OCI-LY3 (cell line): Measurements from ENCODE around the gene LYSMD4.
"Not testable (repeated sequence)": the region's sequence is repeated elsewhere in the genome, so short reads cannot be mapped to it uniquely, and the experiment has no call there.

ENCODE experiments used
- H2AFZ ChIP-seq: fragments of 200-600, 300-600 bp; shearing (Covaris generic); 2 replicates; pipeline ENCODE4 v1.6.0; 2014; ENCODE audit warnings: antibody characterized with exemption, low read depth, low read length
- H3K27ac ChIP-seq: fragments of 200-600, 300-600 bp; sonication (generic); 2 replicates; pipeline ENCODE4 v1.5.1; 2014; ENCODE audit warnings: mild to moderate bottlenecking, low read length, moderate library complexity, mixed read lengths
- H3K27me3 ChIP-seq: fragments of 200-600, 300-600 bp; sonication (generic); 2 replicates; pipeline ENCODE4 v1.6.1; 2014; ENCODE audit warnings: low read depth, low read length, mixed read lengths
- H3K36me3 ChIP-seq: fragments of 200-600, 300-600 bp; sonication (generic); replicated peaks from 2 replicates; pipeline ENCODE3; 2014; ENCODE audit warnings: low read depth, low read length, mixed read lengths
- H3K4me1 ChIP-seq: fragments of 300-600, 200-600 bp; sonication (generic); 2 replicates; pipeline ENCODE4 v1.6.1; 2014; ENCODE audit warnings: low read length, mixed read lengths
- H3K4me2 ChIP-seq: fragments of 200-600, 300-600 bp; sonication (generic); 2 replicates; pipeline ENCODE4 v1.6.1; 2014; ENCODE audit warnings: low read length, mixed read lengths
- H3K4me3 ChIP-seq: fragments of 300-600, 200-600 bp; sonication (generic); 2 replicates; pipeline ENCODE4 v1.5.1; 2014; ENCODE audit warnings: antibody characterized with exemption, mild to moderate bottlenecking, low read length, moderate library complexity
- H3K79me2 ChIP-seq: fragments of 300-600, 200-600 bp; shearing (Covaris generic); 2 replicates; pipeline ENCODE4 v1.6.1; 2014; ENCODE audit warnings: mild to moderate bottlenecking, low read length, mixed read lengths
- H3K9ac ChIP-seq: fragments of 300-600, 200-600 bp; shearing (Covaris generic); 2 replicates; pipeline ENCODE4 v1.6.0; 2014; ENCODE audit warnings: mild to moderate bottlenecking, low read length, moderate library complexity
- H3K9me3 ChIP-seq: fragments of 200-600, 300-600 bp; shearing (Covaris generic); 2 replicates; pipeline ENCODE4 v1.6.1; 2014; ENCODE audit warnings: low read length, mixed read lengths; ENCODE audit not compliant: insufficient read depth
- H4K20me1 ChIP-seq: fragments of 200-600, 300-600 bp; sonication (generic); 2 replicates; pipeline ENCODE4 v1.6.1; 2016; ENCODE audit warnings: low read length, mixed read lengths; ENCODE audit not compliant: insufficient read depth
- CTCF ChIP-seq: fragments of 200-600, 300-600 bp; sonication (generic); IDR thresholded peaks from 2 replicates; pipeline ENCODE4 v1.5.1; 2014; ENCODE audit warnings: antibody characterized with exemption, low read length, low read depth
- EZH2phosphoT487 ChIP-seq: fragments of 200-600 bp; shearing (Covaris generic); IDR thresholded peaks from 2 replicates; pipeline ENCODE4 v1.6.1; 2018; ENCODE audit warnings: antibody characterized with exemption, mixed run types, low read depth

Gene LYSMD4

GRCh38 chr15:99752556-99752955, 19.3 kb upstream of the LYSMD4 start:
- Histone ChIP-seq H3K9me3 (no peaks in the 10 kb centered on the region), H3K27me3 (no peaks in the 10 kb centered on the region), H3K4me2 (no peak overlapping the region), H3K4me3 (no peak overlapping the region), H3K36me3 (no peaks in the 10 kb centered on the region), H3K27ac (no peak overlapping the region), H2AFZ (no peak overlapping the region), H4K20me1 (no peaks in the 10 kb centered on the region), H3K79me2 (no peaks in the 10 kb centered on the region), H3K9ac (no peak overlapping the region), H3K4me1 (no peaks in the 10 kb centered on the region)
- no peak for TF ChIP-seq CTCF
- TF ChIP-seq EZH2phosphoT487, result no peak

GRCh38 chr15:99750326-99750725, 17.1 kb upstream of the LYSMD4 start:
- not testable (repeated sequence) for H3K4me3 ChIP-seq, H3K27ac ChIP-seq, H3K36me3 ChIP-seq, H3K9ac ChIP-seq, H3K4me2 ChIP-seq, H3K79me2 ChIP-seq, H3K27me3 ChIP-seq, H4K20me1 ChIP-seq, H3K9me3 ChIP-seq, H2AFZ ChIP-seq, H3K4me1 ChIP-seq

GRCh38 chr15:99749386-99749785, 16.1 kb upstream of the LYSMD4 start:
- Histone ChIP-seq H3K4me1 (no peaks in the 10 kb centered on the region), H3K4me3 (no peak overlapping the region), H4K20me1 (no peaks in the 10 kb centered on the region), H3K4me2 (no peak overlapping the region), H3K27ac (no peak overlapping the region), H3K9ac (no peak overlapping the region), H3K27me3 (no peaks in the 10 kb centered on the region), H2AFZ (no peak overlapping the region), H3K79me2 (no peaks in the 10 kb centered on the region), H3K36me3 (no peaks in the 10 kb centered on the region), H3K9me3 (no peaks in the 10 kb centered on the region)
- TF ChIP-seq CTCF (no peak), EZH2phosphoT487 (no peak)

- Histone ChIP-seq H3K36me3 (no peaks in the 10 kb centered on the region), H3K27ac (no peak overlapping the region), H2AFZ (no peak overlapping the region), H4K20me1 (no peaks in the 10 kb centered on the region), H3K9me3 (no peaks in the 10 kb centered on the region), H3K27me3 (no peaks in the 10 kb centered on the region), H3K9ac (no peak overlapping the region), H3K4me3 (no peak overlapping the region), H3K79me2 (no peaks in the 10 kb centered on the region), H3K4me1 (no peaks in the 10 kb centered on the region), H3K4me2 (no peak overlapping the region)
- no peak for TF ChIP-seq EZH2phosphoT487
Observed at GRCh38 chr15:99745370-99746086, 12.3 kb upstream of the LYSMD4 start.

- no peaks in the 10 kb centered on the region for H3K4me1 ChIP-seq
- H4K20me1 ChIP-seq, result no peaks in the 10 kb centered on the region
- H3K4me3 ChIP-seq, result no peak overlapping the region
- H3K79me2 ChIP-seq, result no peaks in the 10 kb centered on the region
- no peak overlapping the region for H3K27ac ChIP-seq
- no peak overlapping the region for H3K9ac ChIP-seq
- H3K9me3 ChIP-seq, result no peaks in the 10 kb centered on the region
- H3K27me3 ChIP-seq, result no peaks in the 10 kb centered on the region
- no peak overlapping the region for H2AFZ ChIP-seq
- H3K4me2 ChIP-seq, result no peak overlapping the region
- TF ChIP-seq CTCF (no peak; the same call in 1 of the 2 replicates), EZH2phosphoT487 (no peak)
- no peaks in the 10 kb centered on the region for H3K36me3 ChIP-seq
Observed at GRCh38 chr15:99744142-99744541, 10.9 kb upstream of the LYSMD4 start.
